Ovary (tissue), 9 donors: ENCODE measurements around the gene HS1BP3. TPM values are rescaled to one million over a fixed set of nuclear protein-coding genes. Genes with fewer than 3 reads are reported as not detected.

Source experiments
- DNase-seq, 5 donors: peaks; one replicate each; pipeline ENCODE4 v3.0.0-alpha.2; 2019 to 2020
- H3K27ac ChIP-seq, 2 donors: fragments of 200-600 bp; one replicate each; pipeline versions ENCODE4 v1.5.1 to v1.8.0; 2019 to 2022
- H3K27me3 ChIP-seq: fragments of 200-600 bp; one replicate; pipeline ENCODE4 v1.8.0; 2022
- H3K36me3 ChIP-seq: fragments of 200-600 bp; sonication (generic); one replicate; pipeline ENCODE4 v1.5.1; 2019
- H3K4me1 ChIP-seq: one replicate; pipeline ENCODE4 v1.8.1; 2013; ENCODE audit warnings: mild to moderate bottlenecking, moderate library complexity; ENCODE audit not compliant: insufficient read depth
- H3K4me3 ChIP-seq: fragments of 200-600 bp; sonication (generic); one replicate; pipeline ENCODE4 v1.5.1; 2017
- H3K9me3 ChIP-seq, 2 donors: fragments of 200-600 bp in 1 of 2; sonication (generic) in 1 of 2; one replicate each; pipeline versions ENCODE4 v1.5.1 to v1.8.1; 2013 to 2019; ENCODE audit warnings: mild to moderate bottlenecking in 1 of 2, moderate library complexity in 1 of 2
- CTCF ChIP-seq, 3 donors: fragments of 450-650 bp in 2 of 3; fragments of 200-600 bp in 1 of 3; IDR thresholded peaks; one replicate each; pipeline versions ENCODE4 v1.5.1 to v1.8.0; 2016 to 2022; ENCODE audit warnings: antibody characterized with exemption in 3 of 3, mild to moderate bottlenecking in 1 of 3
- EP300 ChIP-seq: sonication (generic); formaldehyde crosslinking; IDR thresholded peaks from one replicate; pipeline ENCODE4 v1.6.1; 2017; ENCODE audit warnings: antibody characterized with exemption
- POLR2A ChIP-seq: fragments of 450-650 bp; IDR thresholded peaks from one replicate; pipeline ENCODE4 v1.6.1; 2017; ENCODE audit warnings: antibody characterized with exemption, mild to moderate bottlenecking, moderate library complexity
- WGBS, 3 donors: extraction: QIAGEN DNeasy Blood & Tissue Kit in 1 of 3; methylation state at CpG; one replicate each; pipeline versions ENCODE4 v1.1.5 to v1.1.7; 2013 to 2017; 5-methylcytosine and 5-hydroxymethylcytosine counted together
- intact Hi-C, 4 donors: fragments of 100-400 bp; cut with DNase I; formaldehyde crosslinking; loops; one replicate each; pipeline versions ENCODE4 v1.11.0 to v1.15.1; 2022 to 2023
- polyA plus RNA-seq, 2 donors: library from polyadenylated mRNA; stranded (reverse); fragments of 200-250 nt in 1 of 2; fragments of 350-450 nt in 1 of 2; fragmentation: Illumina TruSeq in 1 of 2; extraction: RNeasy Lipid Tissue Mini Kit (QIAGEN cat#74804) in 1 of 2; gene quantifications; one replicate each; pipeline ENCODE4 v1.2.3, GENCODE V29; 2013 to 2014
- total RNA-seq, 7 donors: library from RNA; depleted of rRNA in 2 of 7; stranded (reverse); fragments of >200 nt in 2 of 7; fragmentation: NEBNext Ultra II Directional in 3 of 7; extraction: Animal tissue kit (Norgen Biotek cat#: 25700) in 3 of 7; gene quantifications; one replicate each; pipeline versions ENCODE4 v1.1.0 to v1.2.4, GENCODE V29; 2016 to 2023
- donor health status: DM: no; HTN: no; CAD: no; lungs with moderate emphysema.
- donor health status: DM: no; HTN: no; CAD: no.
- donor health status: Bipolar disorder and iron deficiency.
- donor health status: DM: yes; HTN: yes; CAD: no.
- donor health status: DM: no; HTN: no; CAD: no.
- donor health status: DM: yes; HTN: yes; CAD: no.

HS1BP3 gene
- total and polyA plus RNA-seq, 9 donors, result 12.0 to 24.4 (median 22.2) TPM

DNA sequence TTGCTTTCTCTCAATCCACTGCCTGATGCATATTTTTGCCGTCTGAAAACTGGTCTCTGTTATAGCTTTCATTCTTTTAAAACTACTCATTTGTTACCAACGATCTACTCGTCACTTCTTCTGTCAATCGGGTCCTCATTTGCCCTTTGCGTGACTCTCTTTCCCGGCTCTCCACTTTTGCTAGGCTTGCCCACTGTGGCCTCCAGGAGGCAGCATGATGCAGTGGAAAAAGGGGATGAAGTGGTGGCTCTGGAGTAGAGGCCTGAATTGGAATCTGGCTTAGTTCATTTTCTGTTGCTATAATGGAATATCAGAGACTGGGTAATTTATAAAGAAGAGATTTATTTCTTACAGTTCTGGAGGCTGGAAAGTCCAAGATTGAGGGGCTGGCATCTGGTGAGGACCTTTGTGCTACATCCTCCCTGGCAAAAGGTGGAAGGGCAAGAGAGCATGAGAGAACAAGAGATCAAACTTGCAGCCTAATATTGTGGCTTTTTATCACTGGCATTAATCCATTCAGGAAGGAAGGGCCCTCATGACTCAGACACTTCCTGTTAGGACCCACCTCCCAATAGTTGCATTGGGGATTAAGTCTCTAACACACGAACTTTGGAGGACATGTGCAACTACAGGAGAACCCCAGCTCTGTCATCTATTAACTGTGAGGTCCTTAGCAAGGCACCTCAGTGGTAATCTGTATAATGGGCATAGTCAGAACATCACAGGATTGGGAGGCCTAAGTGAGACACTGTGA, 31.4 kb upstream of the HS1BP3 start:
- H3K36me3 ChIP-seq, result no peaks in the 10 kb centered on the region

GRCh38 chr2:20680744-20681375, 30.0 kb upstream of the HS1BP3 start:
- DNase-seq, result no peak
- WGBS, 3 donors, result 83 to 87% (median 84%) methylated on average over 10 of the region's 10 CpGs
- Histone ChIP-seq H3K27me3 (no peaks in the 10 kb centered on the region), H3K36me3 (no peaks in the 10 kb centered on the region), H3K4me3 (no peak overlapping the region), H3K9me3 (no peaks in the 10 kb centered on the region), H3K27ac (no peak overlapping the region), H3K4me1 (no peaks in the 10 kb centered on the region)
- TF ChIP-seq CTCF (IDR thresholded peaks at IDR 0.05), result no peak
- TF ChIP-seq EP300, result no peak
- no peak for TF ChIP-seq POLR2A
- intact Hi-C loops, result no loop called here

More for the DNA sequence above, 31.4 kb upstream of the HS1BP3 start:
- Histone ChIP-seq H3K4me3 (no peak overlapping the region), H3K27me3 (no peaks in the 10 kb centered on the region), H3K27ac (no peak overlapping the region), H3K4me1 (no peaks in the 10 kb centered on the region), H3K9me3 (no peaks in the 10 kb centered on the region)
- 68 to 70% (median 69%) methylated on average over 7 of the region's 7 CpGs for WGBS, 3 donors
- no peak for TF ChIP-seq CTCF (IDR thresholded peaks at IDR 0.05)
- TF ChIP-seq EP300, result no peak
- TF ChIP-seq POLR2A, result no peak
- intact Hi-C loops, result no loop called here
- DNase-seq, result no peak

DNA sequence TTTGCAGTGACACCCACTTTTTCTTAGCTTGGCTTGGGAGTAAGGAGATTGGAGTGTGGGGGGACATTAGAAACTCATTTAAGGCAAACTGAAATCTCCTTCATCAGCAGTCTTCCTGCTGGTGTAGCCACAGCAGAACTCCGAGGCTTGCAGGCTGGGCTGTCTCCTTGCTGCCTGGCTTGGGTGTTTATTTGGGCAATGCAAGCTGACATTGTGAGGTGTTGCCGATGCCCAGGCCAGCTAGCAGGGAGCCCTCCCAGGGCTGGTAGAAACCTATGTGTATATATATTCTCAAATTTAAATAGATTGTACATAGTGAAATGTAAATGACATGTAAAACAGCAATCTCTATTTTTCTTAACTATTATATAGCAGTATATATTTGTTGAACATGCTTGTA, 27.9 kb upstream of the HS1BP3 start:
- Histone ChIP-seq H3K4me1 (no peaks in the 10 kb centered on the region), H3K4me3 (no peak overlapping the region), H3K9me3 (no peaks in the 10 kb centered on the region), H3K36me3 (no peaks in the 10 kb centered on the region), H3K27me3 (no peaks in the 10 kb centered on the region), H3K27ac (no peak overlapping the region)
- intact Hi-C loops, result no loop called here
- WGBS, 3 donors, result 73 to 85% (median 85%) methylated on average over 2 of the region's 2 CpGs
- TF ChIP-seq EP300, result no peak
- TF ChIP-seq POLR2A, result no peak
- TF ChIP-seq CTCF (IDR thresholded peaks at IDR 0.05), result no peak
- DNase-seq, result no peak

GRCh38 chr2:20678086-20678395, 27.1 kb upstream of the HS1BP3 start:
- intact Hi-C loops, result no loop called here
- Histone ChIP-seq H3K27ac (no peak overlapping the region), H3K4me1 (no peaks in the 10 kb centered on the region)

More at GRCh38 chr2:20678086-20678395, 27.1 kb upstream of the HS1BP3 start:
- H3K9me3 ChIP-seq, result no peaks in the 10 kb centered on the region
- no peaks in the 10 kb centered on the region for H3K27me3 ChIP-seq
- WGBS, 3 donors, result 63 to 85% (median 74%) methylated on average over 1 of the region's 1 CpG
- no peak overlapping the region for H3K4me3 ChIP-seq
- H3K36me3 ChIP-seq, result no peaks in the 10 kb centered on the region
- TF ChIP-seq EP300, result no peak
- TF ChIP-seq POLR2A, result no peak
- no peak for TF ChIP-seq CTCF (IDR thresholded peaks at IDR 0.05)
- no peak for DNase-seq
